ENCODE measurements around the gene INTS1. TPM values are rescaled to one million over a fixed set of nuclear protein-coding genes. Genes with fewer than 3 reads are reported as not detected.
"Not testable (repeated sequence)": the region's sequence is repeated elsewhere in the genome, so short reads cannot be mapped to it uniquely, and the experiment has no call there.

INTS1 gene
- total and polyA plus RNA-seq, 3 donors from 2014 or later: 142 to 185 (median 142) TPM

- Histone ChIP-seq H3K27ac (no peak overlapping the region), H3K36me3 (ENCODE audit: low read depth, missing control alignments) (no peaks in the 10 kb centered on the region), H3K9me3 (no peaks in the 10 kb centered on the region), H3K4me1 (no peaks in the 10 kb centered on the region), H3K4me3 (no peak overlapping the region), H3K27me3 (no peaks in the 10 kb centered on the region)
- TF ChIP-seq CTCF (IDR thresholded peaks at IDR 0.05): no peak
- no peak for TF ChIP-seq POLR2A (IDR thresholded peaks at IDR 0.05)
- DNase-seq: no peak
- WGBS, 2 donors: 80 to 100% methylated on average over 2 to 4 of the region's 11 CpGs
- intact Hi-C loops (cut with DNase I; ENCODE audit: low total_unique reads): no loop called here
These were observed 57.1 kb downstream of the INTS1 start for GRCh38 chr7:1447112-1447511.

- no peak overlapping the region for H3K27ac ChIP-seq
- no peaks in the 10 kb centered on the region for H3K27me3 ChIP-seq
- H3K4me1 ChIP-seq: no peaks in the 10 kb centered on the region
- 75 to 80% methylated on average over 7 to 17 of the region's 17 CpGs for WGBS, 2 donors
- TF ChIP-seq POLR2A (IDR thresholded peaks at IDR 0.05) (no peak), CTCF (IDR thresholded peaks at IDR 0.05) (no peak)
- no peaks in the 10 kb centered on the region for H3K36me3 ChIP-seq (ENCODE audit: low read depth, missing control alignments)
- intact Hi-C loops (cut with DNase I; ENCODE audit: low total_unique reads): no loop called here
- H3K4me3 ChIP-seq: no peak overlapping the region
- DNase-seq: no peak
- H3K9me3 ChIP-seq: no peaks in the 10 kb centered on the region
These were observed 57.6 kb downstream of the INTS1 start for GRCh38 chr7:1446620-1447032.

- intact Hi-C loops (cut with DNase I; ENCODE audit: low total_unique reads); H3K27me3 ChIP-seq; H3K9me3 ChIP-seq; H3K4me3 ChIP-seq; H3K27ac ChIP-seq; DNase-seq; H3K36me3 ChIP-seq (ENCODE audit: low read depth, missing control alignments); H3K4me1 ChIP-seq: not testable (repeated sequence)
- 86 to 93% methylated on average over 4 of the region's 5 CpGs for WGBS, 2 donors
These were observed 58.2 kb downstream of the INTS1 start for GRCh38 chr7:1446026-1446425.

- no peak for DNase-seq
- no peaks in the 10 kb centered on the region for H3K4me1 ChIP-seq
These were observed 58.8 kb downstream of the INTS1 start for GRCh38 chr7:1445341-1445740.

GRCh38 chr7:1444925-1445322 is 59.3 kb downstream of the INTS1 start:
- no peaks in the 10 kb centered on the region for H3K27me3 ChIP-seq
- intact Hi-C loops (cut with DNase I; ENCODE audit: low total_unique reads): no loop called here
- no peak overlapping the region for H3K4me3 ChIP-seq
- WGBS, 2 donors: 79 to 85% methylated on average over 22 to 24 of the region's 24 CpGs
- no peak for DNase-seq
- no peaks in the 10 kb centered on the region for H3K4me1 ChIP-seq
- H3K9me3 ChIP-seq: no peaks in the 10 kb centered on the region
- H3K36me3 ChIP-seq (ENCODE audit: low read depth, missing control alignments): no peaks in the 10 kb centered on the region
- no peak overlapping the region for H3K27ac ChIP-seq
- TF ChIP-seq POLR2A (IDR thresholded peaks at IDR 0.05) (no peak), CTCF (IDR thresholded peaks at IDR 0.05) (no peak)

More at GRCh38 chr7:1445341-1445740, 58.8 kb downstream of the INTS1 start:
- Histone ChIP-seq H3K27me3 (no peaks in the 10 kb centered on the region), H3K9me3 (no peaks in the 10 kb centered on the region), H3K36me3 (ENCODE audit: low read depth, missing control alignments) (no peaks in the 10 kb centered on the region), H3K4me3 (no peak overlapping the region), H3K27ac (no peak overlapping the region)
- intact Hi-C loops (cut with DNase I; ENCODE audit: low total_unique reads): no loop called here
- 84 to 92% methylated on average over 8 to 21 of the region's 21 CpGs for WGBS, 2 donors
- TF ChIP-seq CTCF (IDR thresholded peaks at IDR 0.05) (no peak), POLR2A (IDR thresholded peaks at IDR 0.05) (no peak)

Data from testis (tissue), 3 donors.